ENCODE results near the gene ASAP3. TPM values are rescaled to one million over a fixed set of nuclear protein-coding genes. Genes with fewer than 3 reads are reported as not detected.
A peak's percentile ranks its signal among the peaks of the same experiment; 100 is the strongest.

The ASAP3 gene
- total RNA-seq, 1 donor: 107 TPM

DNA sequence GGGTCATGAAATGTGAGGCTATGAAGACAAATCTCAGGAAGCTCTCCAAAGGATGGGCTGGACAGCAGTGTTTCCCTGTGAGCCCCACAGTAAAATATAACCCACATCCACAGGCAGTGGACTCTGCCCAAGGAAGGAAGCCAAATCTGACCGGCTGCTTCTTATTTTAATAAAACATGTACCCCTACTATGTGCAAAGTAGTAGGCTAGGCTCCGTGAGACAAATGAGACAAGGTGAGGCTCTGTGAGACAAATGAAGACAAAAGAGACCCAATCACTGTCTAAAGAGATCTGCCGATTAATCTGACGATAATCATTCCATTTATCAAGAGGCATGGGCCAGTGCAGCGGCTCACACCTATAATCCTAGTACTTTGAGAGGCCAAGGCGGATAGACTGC lies 2.1 kb downstream of the ASAP3 start:
- peaks cover 3% of the 10 kb centered on the region for H3K27me3 ChIP-seq (ENCODE audit: insufficient read depth, low read length)
- H3K9me3 ChIP-seq (ENCODE audit: low read depth, low read length): no peaks in the 10 kb centered on the region
- no peak overlapping the region for H3K4me3 ChIP-seq (ENCODE audit: insufficient read depth, low read length)
- H3K36me3 ChIP-seq (ENCODE audit: insufficient read depth, low read length): no peaks in the 10 kb centered on the region
- H3K27ac ChIP-seq (ENCODE audit: low read depth, low read length): no peak overlapping the region
- H3K4me1 ChIP-seq (ENCODE audit: insufficient read depth, low read length): peaks cover 15% of the 10 kb centered on the region
- H3K4me2 ChIP-seq (ENCODE audit: insufficient read depth, low read length): no peak overlapping the region
- H4K20me1 ChIP-seq (ENCODE audit: insufficient read depth, low read length): peaks cover 12% of the 10 kb centered on the region
- DNase-seq (ENCODE audit: insufficient read length, low spot score, missing footprints): peak; percentile 80
- TF ChIP-seq, protein P1, sequence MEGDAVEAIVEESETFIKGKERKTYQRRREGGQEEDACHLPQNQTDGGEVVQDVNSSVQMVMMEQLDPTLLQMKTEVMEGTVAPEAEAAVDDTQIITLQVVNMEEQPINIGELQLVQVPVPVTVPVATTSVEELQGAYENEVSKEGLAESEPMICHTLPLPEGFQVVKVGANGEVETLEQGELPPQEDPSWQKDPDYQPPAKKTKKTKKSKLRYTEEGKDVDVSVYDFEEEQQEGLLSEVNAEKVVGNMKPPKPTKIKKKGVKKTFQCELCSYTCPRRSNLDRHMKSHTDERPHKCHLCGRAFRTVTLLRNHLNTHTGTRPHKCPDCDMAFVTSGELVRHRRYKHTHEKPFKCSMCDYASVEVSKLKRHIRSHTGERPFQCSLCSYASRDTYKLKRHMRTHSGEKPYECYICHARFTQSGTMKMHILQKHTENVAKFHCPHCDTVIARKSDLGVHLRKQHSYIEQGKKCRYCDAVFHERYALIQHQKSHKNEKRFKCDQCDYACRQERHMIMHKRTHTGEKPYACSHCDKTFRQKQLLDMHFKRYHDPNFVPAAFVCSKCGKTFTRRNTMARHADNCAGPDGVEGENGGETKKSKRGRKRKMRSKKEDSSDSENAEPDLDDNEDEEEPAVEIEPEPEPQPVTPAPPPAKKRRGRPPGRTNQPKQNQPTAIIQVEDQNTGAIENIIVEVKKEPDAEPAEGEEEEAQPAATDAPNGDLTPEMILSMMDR (IDR thresholded peaks at IDR 0.05; ENCODE audit: extremely low read depth, low read depth, low read length): no peak
- H2AFZ ChIP-seq (ENCODE audit: low read length): no peak overlapping the region
- peaks cover 31% of the 10 kb centered on the region for H3K79me2 ChIP-seq (ENCODE audit: insufficient read depth, low read length)

GRCh38 chr1:23481026-23481597 lies 2.9 kb downstream of the ASAP3 start:
- Histone ChIP-seq H2AFZ (ENCODE audit: low read length) (no peak overlapping the region), H3K79me2 (ENCODE audit: insufficient read depth, low read length) (peaks cover 31% of the 10 kb centered on the region), H3K36me3 (ENCODE audit: insufficient read depth, low read length) (no peaks in the 10 kb centered on the region), H3K4me2 (ENCODE audit: insufficient read depth, low read length) (no peak overlapping the region), H3K4me1 (ENCODE audit: insufficient read depth, low read length) (peaks cover 19% of the 10 kb centered on the region), H4K20me1 (ENCODE audit: insufficient read depth, low read length) (peaks cover 17% of the 10 kb centered on the region), H3K9me3 (ENCODE audit: low read depth, low read length) (no peaks in the 10 kb centered on the region), H3K27ac (ENCODE audit: low read depth, low read length) (no peak overlapping the region), H3K27me3 (ENCODE audit: insufficient read depth, low read length) (peaks cover 2% of the 10 kb centered on the region), H3K4me3 (ENCODE audit: insufficient read depth, low read length) (no peak overlapping the region)
- DNase-seq (ENCODE audit: insufficient read length, low spot score, missing footprints): no peak
- TF ChIP-seq, protein P1 (IDR thresholded peaks at IDR 0.05; ENCODE audit: extremely low read depth, low read depth, low read length): no peak

DNA sequence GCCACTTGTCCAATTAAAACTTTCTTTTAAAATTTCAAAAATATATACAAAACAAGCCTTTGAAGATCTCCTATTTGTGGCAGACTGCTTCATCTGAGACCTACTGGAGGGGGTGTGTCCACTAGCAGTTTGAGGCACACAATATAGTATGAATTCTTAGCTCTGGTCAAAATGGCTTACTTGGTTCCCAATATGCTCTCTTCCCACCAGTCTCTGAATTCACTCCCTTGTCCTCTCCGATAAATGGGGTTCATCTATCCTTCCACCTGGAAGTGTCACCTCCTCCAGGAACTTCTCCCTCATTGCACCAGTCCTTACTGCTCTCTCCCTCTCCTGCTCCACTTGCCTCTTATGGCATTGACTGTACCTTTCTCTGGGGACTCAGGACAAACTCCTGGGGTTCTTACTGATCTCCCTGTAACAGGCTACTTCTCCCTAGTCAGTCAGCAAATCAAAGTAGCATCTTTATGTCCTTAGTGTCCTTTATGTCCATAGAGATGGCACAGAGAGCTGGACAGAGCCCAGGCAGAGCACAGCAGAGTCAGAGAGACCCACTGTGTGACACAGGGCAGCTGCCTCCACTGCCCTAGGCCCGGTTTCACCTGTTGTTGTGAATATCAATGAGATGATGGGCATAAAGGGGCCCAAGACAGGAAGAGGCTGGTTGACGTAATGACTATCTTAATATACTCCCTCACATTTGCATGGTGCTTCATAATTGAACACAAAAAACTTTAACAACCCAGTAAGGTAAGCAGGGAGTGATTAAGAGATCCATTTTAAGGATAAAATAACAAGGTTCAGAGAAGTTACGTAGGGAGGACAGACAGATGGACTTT lies 3.6 kb downstream of the ASAP3 start:
- no peaks in the 10 kb centered on the region for H3K36me3 ChIP-seq (ENCODE audit: insufficient read depth, low read length)
- no peak overlapping the region for H3K4me3 ChIP-seq (ENCODE audit: insufficient read depth, low read length)
- H3K27me3 ChIP-seq (ENCODE audit: insufficient read depth, low read length): no peaks in the 10 kb centered on the region
- DNase-seq (ENCODE audit: insufficient read length, low spot score, missing footprints): no peak
- H3K9me3 ChIP-seq (ENCODE audit: low read depth, low read length): no peaks in the 10 kb centered on the region
- H4K20me1 ChIP-seq (ENCODE audit: insufficient read depth, low read length): peaks cover 17% of the 10 kb centered on the region
- no peak overlapping the region for H3K4me2 ChIP-seq (ENCODE audit: insufficient read depth, low read length)
- no peak overlapping the region for H3K27ac ChIP-seq (ENCODE audit: low read depth, low read length)
- H3K79me2 ChIP-seq (ENCODE audit: insufficient read depth, low read length): peaks cover 31% of the 10 kb centered on the region
- TF ChIP-seq, protein P1 (IDR thresholded peaks at IDR 0.05; ENCODE audit: extremely low read depth, low read depth, low read length): no peak
- H3K4me1 ChIP-seq (ENCODE audit: insufficient read depth, low read length): peaks cover 22% of the 10 kb centered on the region
- H2AFZ ChIP-seq (ENCODE audit: low read length): no peak overlapping the region

- H3K36me3 ChIP-seq (ENCODE audit: insufficient read depth, low read length): no peaks in the 10 kb centered on the region
- H3K27me3 ChIP-seq (ENCODE audit: insufficient read depth, low read length): no peaks in the 10 kb centered on the region
- no peak overlapping the region for H2AFZ ChIP-seq (ENCODE audit: low read length)
- no peak overlapping the region for H3K4me2 ChIP-seq (ENCODE audit: insufficient read depth, low read length)
- peaks cover 31% of the 10 kb centered on the region for H3K79me2 ChIP-seq (ENCODE audit: insufficient read depth, low read length)
- TF ChIP-seq, protein P1 (IDR thresholded peaks at IDR 0.05; ENCODE audit: extremely low read depth, low read depth, low read length): no peak
- peaks cover 25% of the 10 kb centered on the region for H3K4me1 ChIP-seq (ENCODE audit: insufficient read depth, low read length)
- no peaks in the 10 kb centered on the region for H3K9me3 ChIP-seq (ENCODE audit: low read depth, low read length)
- DNase-seq (ENCODE audit: insufficient read length, low spot score, missing footprints): no peak
- no peak overlapping the region for H3K4me3 ChIP-seq (ENCODE audit: insufficient read depth, low read length)
- peak overlapping the region; percentile 48 for H3K27ac ChIP-seq (ENCODE audit: low read depth, low read length)
- H4K20me1 ChIP-seq (ENCODE audit: insufficient read depth, low read length): peaks cover 20% of the 10 kb centered on the region
These were observed 4.4 kb downstream of the ASAP3 start for GRCh38 chr1:23479666-23479941.
